GM12875 (cell line): Measurements from ENCODE around the gene ZNF644.
"Not testable (repeated sequence)": the region's sequence is repeated elsewhere in the genome, so short reads cannot be mapped to it uniquely, and the experiment has no call there.

Source experiments
- H3K4me3 ChIP-seq: one replicate; pipeline ENCODE4 v1.5.1; 2011; ENCODE audit warnings: low read depth, low read length, control low read depth
- TF ChIP-seq, protein P1 (sequence below): IDR thresholded peaks from 2 replicates; pipeline ENCODE4 v1.5.1; 2011; ENCODE audit warnings: low read depth, mild to moderate bottlenecking, control low read depth, inconsistent platforms, low read length, moderate library complexity, borderline replicate concordance; ENCODE audit not compliant: insufficient read depth

ZNF644 gene

DNA sequence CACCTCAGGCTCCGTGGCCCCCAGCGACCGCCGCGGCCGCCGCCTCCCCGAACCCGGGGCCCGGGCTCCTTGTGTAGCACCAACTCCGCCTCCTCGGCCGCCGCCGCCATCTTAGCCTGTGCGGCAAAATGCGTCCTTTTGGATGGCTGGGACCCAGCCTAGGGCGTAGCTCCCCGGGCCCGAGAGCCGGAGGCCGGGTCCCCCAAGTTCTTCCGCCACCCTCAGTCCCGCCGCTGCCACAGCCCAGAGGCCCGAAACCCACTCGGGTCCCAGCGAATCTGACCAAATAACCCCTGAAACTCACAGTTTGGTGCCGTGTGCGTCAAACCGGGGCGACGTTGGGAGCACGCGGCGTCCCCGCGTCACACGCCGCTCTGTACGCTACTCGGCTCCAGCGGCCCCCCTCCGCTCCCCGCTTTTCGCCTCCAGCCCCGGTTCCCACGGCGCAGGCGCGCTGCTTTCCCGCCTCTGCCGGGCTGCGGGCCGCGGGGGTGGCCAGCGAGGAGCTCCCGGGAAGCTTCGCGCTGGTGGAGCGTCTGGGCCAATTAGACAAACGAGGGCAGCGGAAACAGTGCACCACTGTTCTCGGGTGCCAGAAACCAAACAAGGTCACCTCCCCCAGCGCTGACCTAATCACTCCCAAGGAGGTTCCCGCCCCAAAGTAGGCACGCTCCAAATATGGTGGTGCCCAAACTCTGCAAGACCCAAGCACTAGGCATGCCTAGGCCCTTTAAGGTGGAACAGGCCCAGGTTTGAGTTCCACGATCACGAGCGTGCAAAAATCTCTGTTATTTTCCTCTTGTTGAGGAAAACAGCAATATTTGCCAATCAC, at the start of gene ZNF644:
TSS of gene ZNF644 (minus strand) at position 350 of the 832 bp plus-strand sequence. CDS start 39,682 bp downstream, outside the sequence.
- H3K4me3 ChIP-seq, result peak within 1 kb of the TSS; percentile 88
- TF ChIP-seq, protein P1, sequence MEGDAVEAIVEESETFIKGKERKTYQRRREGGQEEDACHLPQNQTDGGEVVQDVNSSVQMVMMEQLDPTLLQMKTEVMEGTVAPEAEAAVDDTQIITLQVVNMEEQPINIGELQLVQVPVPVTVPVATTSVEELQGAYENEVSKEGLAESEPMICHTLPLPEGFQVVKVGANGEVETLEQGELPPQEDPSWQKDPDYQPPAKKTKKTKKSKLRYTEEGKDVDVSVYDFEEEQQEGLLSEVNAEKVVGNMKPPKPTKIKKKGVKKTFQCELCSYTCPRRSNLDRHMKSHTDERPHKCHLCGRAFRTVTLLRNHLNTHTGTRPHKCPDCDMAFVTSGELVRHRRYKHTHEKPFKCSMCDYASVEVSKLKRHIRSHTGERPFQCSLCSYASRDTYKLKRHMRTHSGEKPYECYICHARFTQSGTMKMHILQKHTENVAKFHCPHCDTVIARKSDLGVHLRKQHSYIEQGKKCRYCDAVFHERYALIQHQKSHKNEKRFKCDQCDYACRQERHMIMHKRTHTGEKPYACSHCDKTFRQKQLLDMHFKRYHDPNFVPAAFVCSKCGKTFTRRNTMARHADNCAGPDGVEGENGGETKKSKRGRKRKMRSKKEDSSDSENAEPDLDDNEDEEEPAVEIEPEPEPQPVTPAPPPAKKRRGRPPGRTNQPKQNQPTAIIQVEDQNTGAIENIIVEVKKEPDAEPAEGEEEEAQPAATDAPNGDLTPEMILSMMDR, result no peak

DNA sequence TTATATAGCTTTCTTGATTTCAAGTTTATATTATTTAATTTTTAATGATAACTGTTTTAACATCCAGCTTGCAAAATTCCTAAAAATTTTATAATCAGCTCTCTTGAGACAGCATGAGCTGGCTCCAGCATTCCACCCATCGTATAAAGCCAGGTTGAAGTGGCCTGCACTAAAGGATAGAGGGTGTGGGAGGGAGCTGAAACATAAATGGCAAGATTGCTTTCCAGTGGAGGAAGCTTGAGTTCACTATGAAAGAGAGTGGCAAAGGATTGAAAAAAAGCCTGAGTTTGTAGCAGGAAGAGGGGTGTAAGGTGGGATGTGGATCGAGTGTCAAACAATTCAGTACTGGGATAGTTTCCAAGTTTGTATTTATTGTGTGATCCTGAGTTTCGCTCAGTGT, 48.5 kb upstream of the ZNF644 start:
- H3K4me3 ChIP-seq, result no peak overlapping the region
- TF ChIP-seq, protein P1, result no peak

DNA sequence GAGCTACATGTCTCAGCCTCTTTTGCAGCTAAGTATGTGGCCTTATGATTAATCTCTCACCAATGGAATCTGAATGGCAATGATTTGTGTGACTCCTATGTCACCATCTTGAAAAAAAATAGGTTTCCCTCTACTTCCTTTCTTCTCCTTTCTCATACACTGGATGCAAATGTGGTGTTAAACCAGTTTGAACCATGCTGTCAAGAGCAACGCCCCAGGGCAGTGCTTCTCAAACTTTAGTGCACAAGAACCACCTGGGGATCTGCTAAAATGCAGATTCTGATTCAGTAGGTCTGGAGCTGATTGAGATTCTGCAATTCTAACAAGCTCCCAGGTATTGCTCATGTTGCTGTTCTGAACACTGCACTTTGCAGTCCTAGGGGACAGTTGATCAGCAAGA, 44.7 kb upstream of the ZNF644 start:
- no peak overlapping the region for H3K4me3 ChIP-seq
- TF ChIP-seq, protein P1, result no peak

DNA sequence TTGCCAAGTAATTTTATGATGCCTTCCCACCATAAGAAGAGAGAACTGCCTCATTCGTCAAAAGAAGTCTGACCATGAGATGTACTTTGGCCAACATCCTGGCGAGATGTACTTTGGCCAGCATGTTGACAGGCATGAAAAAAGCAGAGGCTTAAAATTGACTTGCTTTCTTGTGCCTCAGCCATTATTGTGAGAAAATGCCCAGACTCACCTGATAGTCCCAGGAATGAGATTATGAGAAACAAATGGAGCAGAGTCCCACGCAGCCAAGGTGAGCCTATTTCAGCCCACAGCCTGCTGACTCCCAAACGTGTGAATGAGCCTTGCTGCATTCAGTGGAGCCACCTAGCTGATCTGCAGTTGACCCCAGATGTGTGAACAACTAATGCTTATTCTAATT, 43.5 kb upstream of the ZNF644 start:
- TF ChIP-seq, protein P1, result no peak

DNA sequence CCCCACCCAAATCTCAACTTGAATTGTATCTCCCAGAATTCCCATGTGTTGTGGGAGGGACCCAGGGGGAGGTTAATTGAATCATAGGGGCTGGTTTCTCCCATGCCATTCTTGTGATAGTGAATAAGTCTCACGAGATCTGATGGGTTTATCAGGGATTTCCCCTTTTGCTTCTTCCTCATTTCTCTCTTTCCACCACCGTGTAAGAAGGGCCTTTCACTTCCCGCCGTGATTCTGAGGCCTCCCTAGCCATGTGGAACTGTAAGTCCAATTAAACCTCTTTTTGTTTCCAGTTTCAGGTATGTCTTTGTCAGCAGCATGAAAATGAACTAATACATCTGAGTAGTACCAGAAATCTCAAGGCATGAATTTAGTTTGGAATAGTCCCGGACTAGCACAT, 41.6 kb upstream of the ZNF644 start:
- H3K4me3 ChIP-seq, result not testable (repeated sequence)

More for the DNA sequence above, 43.5 kb upstream of the ZNF644 start:
- no peak overlapping the region for H3K4me3 ChIP-seq

DNA sequence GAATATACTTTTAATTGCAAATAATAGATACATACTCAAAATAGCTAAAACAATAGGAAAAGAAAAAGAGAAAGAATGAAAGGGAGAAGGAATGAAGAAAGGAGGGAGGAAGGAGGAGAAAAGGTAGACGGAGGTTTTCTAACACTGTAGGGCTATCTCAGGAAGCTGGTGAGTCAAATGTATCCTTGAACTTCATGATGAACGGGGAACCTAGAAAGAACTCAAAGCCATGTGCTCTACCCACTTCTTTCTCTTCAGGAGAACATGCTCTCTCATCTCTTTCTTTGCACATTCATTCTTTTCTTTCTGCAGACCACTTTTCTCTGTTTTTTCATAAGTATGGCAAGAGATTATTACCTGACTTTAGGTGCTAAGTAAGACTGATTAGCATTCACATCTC, 37.3 kb upstream of the ZNF644 start:
- TF ChIP-seq, protein P1, result no peak
- no peak overlapping the region for H3K4me3 ChIP-seq

DNA sequence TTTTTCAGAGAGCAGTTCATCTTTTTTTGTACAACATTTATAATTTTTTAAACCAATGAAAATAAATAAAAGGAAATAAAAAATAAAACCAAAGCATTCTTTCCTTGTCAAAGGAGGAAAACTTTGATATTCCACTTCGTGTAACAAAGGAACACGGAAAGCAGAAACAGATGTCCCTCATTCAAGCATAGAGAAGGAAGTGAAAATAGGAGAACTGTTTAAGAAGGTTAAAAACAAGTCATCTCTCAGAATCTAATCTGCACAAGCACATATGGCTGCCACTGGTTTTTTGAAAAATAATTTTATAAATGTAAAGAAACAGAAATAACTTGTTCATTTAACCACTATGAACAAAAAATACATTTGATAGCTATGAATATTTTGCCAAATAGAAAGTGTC, 35.9 kb upstream of the ZNF644 start:
- H3K4me3 ChIP-seq, result no peak overlapping the region
- TF ChIP-seq, protein P1, result no peak
